BLaER1 treated with 17β-estradiol and CSF1 and Interleukin-3, amounts not matched to agents 10 nM and 100 nM (cell line): ENCODE measurements around the gene ZNF862.
A peak's percentile ranks its signal among the peaks of the same experiment; 100 is the strongest.

Source experiments
- H3K27ac ChIP-seq, 11 experiments: shearing (Covaris generic); formaldehyde crosslinking; 2 replicates each; pipeline ENCODE4 v1.8.1; 2022
- H3K27me3 ChIP-seq, 11 experiments: shearing (Covaris generic); formaldehyde crosslinking; 2 replicates each; pipeline ENCODE4 v1.8.1; 2022
- H3K36me3 ChIP-seq, 11 experiments: shearing (Covaris generic); formaldehyde crosslinking; 2 replicates each; pipeline ENCODE4 v1.8.1; 2022
- H3K4me1 ChIP-seq, 10 experiments: shearing (Covaris generic); formaldehyde crosslinking; 2 replicates each; pipeline ENCODE4 v1.8.1; 2022
- H3K4me2 ChIP-seq, 11 experiments: shearing (Covaris generic); formaldehyde crosslinking; 2 replicates each; pipeline ENCODE4 v1.8.1; 2022
- H3K4me3 ChIP-seq, 10 experiments: shearing (Covaris generic); formaldehyde crosslinking; 2 replicates each; pipeline ENCODE4 v1.8.1; 2022
- H3K9ac ChIP-seq, 11 experiments: shearing (Covaris generic); formaldehyde crosslinking; 2 replicates each; pipeline ENCODE4 v1.8.1; 2022
- H3K9me3 ChIP-seq, 11 experiments: shearing (Covaris generic); formaldehyde crosslinking; replicated peaks in 1 of 11; 2 replicates each; pipeline ENCODE4 v1.8.1; 2022
- H4K20me1 ChIP-seq, 11 experiments: shearing (Covaris generic); formaldehyde crosslinking; 2 replicates each; pipeline ENCODE4 v1.8.1; 2022
- Cebpa-rat ChIP-seq, 11 experiments: shearing (Covaris generic); IDR thresholded peaks; 2 replicates each; pipeline ENCODE4 v1.8.1; 2022

Gene ZNF862

DNA sequence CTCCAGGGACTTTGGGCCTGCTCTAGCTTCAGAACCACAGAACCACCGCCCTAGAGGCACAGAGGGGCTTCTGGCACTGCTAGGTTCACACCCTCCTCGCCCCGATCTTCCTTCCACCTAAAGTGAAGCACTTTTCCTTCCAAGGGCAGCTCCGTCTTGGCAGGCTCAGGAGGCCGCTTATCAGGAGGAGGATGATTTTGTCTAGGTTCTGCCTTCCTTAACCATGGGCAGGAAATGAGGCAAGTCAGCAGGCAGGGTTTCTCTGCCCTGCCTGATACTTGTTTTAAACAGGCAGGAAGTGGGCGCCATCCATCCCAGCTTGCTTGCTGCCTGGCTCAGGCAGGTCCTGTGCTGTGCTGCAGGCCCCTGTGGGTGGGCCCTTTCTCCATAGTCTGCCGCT is 27.3 kb downstream of the ZNF862 start:
- Histone ChIP-seq H4K20me1 (no peaks in the 10 kb centered on the region), H3K36me3 (peaks cover 4 to 35% (median 21%) of the 10 kb centered on the region in 11 experiments; a peak in 19 of 22 replicates), H3K27ac (peak overlapping the region in 10 of 11 experiments; percentile 39 to 88 (median 82); a peak in 19 of 22 replicates), H3K4me2 (peak overlapping the region; percentile 70 to 99 (median 97)), H3K9ac (peak overlapping the region in 9 of 11 experiments; percentile 62 to 76 (median 71); a peak in 18 of 22 replicates), H3K9me3 (no peaks in the 10 kb centered on the region; a peak in 1 of 22 replicates), H3K4me1 (peaks cover 46 to 89% (median 82%) of the 10 kb centered on the region in 10 experiments), H3K4me3 (peak overlapping the region in 4 of 10 experiments; percentile 7 to 28 (median 16); a peak in 5 of 20 replicates), H3K27me3 (peaks cover 0 to 6% (median 0%) of the 10 kb centered on the region in 11 experiments; a peak in 3 of 22 replicates)
- no peak for TF ChIP-seq Cebpa-rat (IDR thresholded peaks at IDR 0.05)

DNA sequence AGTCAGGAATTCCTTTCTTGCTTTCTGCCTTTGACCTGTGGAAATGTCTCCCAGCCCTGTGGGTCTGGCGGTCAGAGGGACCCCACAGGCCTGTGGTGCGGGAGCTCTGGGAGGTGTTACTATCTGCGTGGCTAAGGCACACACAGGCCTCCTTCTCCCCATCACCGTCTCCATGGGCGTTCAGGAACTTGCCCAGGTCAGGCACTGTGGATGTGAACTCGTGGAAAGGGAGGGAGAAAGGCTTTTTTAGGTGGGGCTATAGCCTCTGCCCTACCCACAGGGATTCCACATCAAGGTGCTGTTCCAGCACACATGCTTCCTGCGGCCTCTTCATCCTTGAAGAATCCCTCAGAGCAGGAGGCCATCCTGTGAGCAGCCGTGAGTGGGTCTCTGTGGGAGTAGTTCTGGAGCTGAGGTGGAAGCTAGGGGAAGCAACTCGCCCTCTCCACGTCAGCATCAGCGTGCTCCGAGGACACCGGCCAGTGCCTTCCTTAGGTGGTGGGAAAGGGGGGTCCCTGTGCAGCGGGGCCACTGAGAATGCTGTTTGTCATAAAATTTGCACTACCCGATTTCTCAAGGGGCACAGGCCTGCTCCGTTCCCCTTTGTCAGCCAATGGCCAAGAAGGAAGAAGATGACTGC is 28.1 kb downstream of the ZNF862 start:
- Histone ChIP-seq H3K4me2 (peak overlapping the region; percentile 70 to 99 (median 97)), H3K36me3 (peaks cover 0 to 26% (median 13%) of the 10 kb centered on the region in 11 experiments; a peak in 14 of 22 replicates), H3K27me3 (peaks cover 0 to 6% (median 0%) of the 10 kb centered on the region in 11 experiments; a peak in 3 of 22 replicates), H3K27ac (peak overlapping the region in 9 of 11 experiments; percentile 68 to 88 (median 83); a peak in 18 of 22 replicates), H4K20me1 (no peaks in the 10 kb centered on the region), H3K9me3 (no peaks in the 10 kb centered on the region; a peak in 1 of 22 replicates), H3K4me1 (peaks cover 49 to 97% (median 90%) of the 10 kb centered on the region in 10 experiments), H3K9ac (peak overlapping the region in 8 of 11 experiments; percentile 64 to 76 (median 72); a peak in 13 of 22 replicates), H3K4me3 (peak overlapping the region in 3 of 10 experiments; percentile 7 to 28 (median 22); a peak in 1 of 20 replicates)
- no peak for TF ChIP-seq Cebpa-rat (IDR thresholded peaks at IDR 0.05)

GRCh38 chr7:149866779-149867447 is 28.7 kb downstream of the ZNF862 start:
- no peak overlapping the region for H3K4me3 ChIP-seq
- H3K9ac ChIP-seq = peak overlapping the region in 6 of 11 experiments; percentile 66 to 76 (median 72); a peak in 7 of 22 replicates
- peak overlapping the region in 9 of 11 experiments; percentile 68 to 88 (median 83); a peak in 18 of 22 replicates for H3K27ac ChIP-seq
- peaks cover 0 to 20% (median 6%) of the 10 kb centered on the region in 11 experiments; a peak in 11 of 22 replicates for H3K36me3 ChIP-seq
- H4K20me1 ChIP-seq = no peaks in the 10 kb centered on the region
- no peaks in the 10 kb centered on the region for H3K9me3 ChIP-seq
- H3K4me2 ChIP-seq = peak overlapping the region; percentile 70 to 99 (median 97)
- peaks cover 0 to 6% (median 0%) of the 10 kb centered on the region in 11 experiments; a peak in 3 of 22 replicates for H3K27me3 ChIP-seq
- H3K4me1 ChIP-seq = peaks cover 55 to 99% (median 97%) of the 10 kb centered on the region in 10 experiments
- no peak for TF ChIP-seq Cebpa-rat (IDR thresholded peaks at IDR 0.05)

DNA sequence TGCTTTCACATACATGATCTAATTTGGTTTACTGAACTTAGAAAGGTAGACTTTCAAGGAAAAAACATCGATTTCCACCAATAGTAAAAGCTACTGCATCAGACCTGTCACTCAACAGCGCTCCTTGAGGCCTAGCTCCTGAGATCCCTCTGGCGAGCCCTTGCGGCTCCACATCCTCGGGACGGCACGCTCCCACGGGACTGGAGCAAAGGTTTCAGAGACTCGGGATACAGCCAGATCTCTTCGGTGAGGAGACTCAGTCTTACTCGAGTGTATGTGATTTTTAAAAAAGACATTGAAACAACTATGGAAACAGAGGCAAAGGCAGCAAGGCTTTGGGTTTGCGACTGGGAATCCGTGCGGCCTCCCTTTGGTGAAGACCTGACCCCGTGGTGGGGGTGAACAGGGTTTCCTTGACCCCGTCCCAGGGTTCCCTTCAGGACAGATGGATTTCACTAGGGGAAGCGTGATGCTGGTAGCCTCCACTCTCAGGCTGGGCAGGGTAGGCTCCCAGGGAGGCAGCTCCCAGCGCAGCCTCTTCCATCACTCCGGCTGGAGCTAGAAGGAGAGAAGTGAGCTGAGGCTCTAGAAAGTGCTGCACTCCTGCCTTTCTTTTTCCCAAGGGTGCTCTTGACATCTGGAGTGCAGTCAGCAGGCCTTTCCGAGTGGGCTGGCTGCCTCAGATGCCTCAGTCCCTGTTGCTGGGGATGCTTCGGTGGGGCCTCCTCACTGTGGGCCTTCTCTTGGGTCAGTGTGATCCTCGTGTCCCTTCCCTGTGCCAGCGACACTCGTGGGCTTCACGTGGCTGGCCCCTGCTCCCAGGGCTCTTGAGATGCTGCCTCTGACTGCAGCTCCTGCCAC is 29.8 kb downstream of the ZNF862 start:
- H3K9me3 ChIP-seq = no peaks in the 10 kb centered on the region
- H3K9ac ChIP-seq = peak overlapping the region in 4 of 11 experiments; percentile 8 to 20 (median 14); a peak in 4 of 22 replicates
- H3K27ac ChIP-seq = peak overlapping the region in 2 of 11 experiments; percentile 22 to 43; a peak in 2 of 22 replicates
- H3K27me3 ChIP-seq = peaks cover 0 to 11% (median 1%) of the 10 kb centered on the region in 11 experiments; a peak in 8 of 22 replicates
- H3K4me1 ChIP-seq = peaks cover 65 to 100% (median 100%) of the 10 kb centered on the region in 10 experiments
- H3K36me3 ChIP-seq = peaks cover 0 to 9% (median 0%) of the 10 kb centered on the region in 11 experiments; a peak in 1 of 22 replicates
- H3K4me2 ChIP-seq = peak overlapping the region in 9 of 11 experiments; percentile 93 to 99 (median 97); a peak in 18 of 22 replicates
- TF ChIP-seq Cebpa-rat (IDR thresholded peaks at IDR 0.05) = no peak
- no peak overlapping the region for H3K4me3 ChIP-seq
- H4K20me1 ChIP-seq = no peaks in the 10 kb centered on the region

- peaks cover 67 to 98% (median 96%) of the 10 kb centered on the region in 10 experiments for H3K4me1 ChIP-seq
- H3K9me3 ChIP-seq = no peaks in the 10 kb centered on the region
- H3K4me2 ChIP-seq = peak overlapping the region in 9 of 11 experiments; percentile 93 to 99 (median 97); a peak in 19 of 22 replicates
Measured at GRCh38 chr7:149868623-149869290, 30.6 kb downstream of the ZNF862 start.

GRCh38 chr7:149869291-149869650 is 31.1 kb downstream of the ZNF862 start:
- H3K4me1 ChIP-seq = peaks cover 64 to 97% (median 95%) of the 10 kb centered on the region in 10 experiments
- peaks cover 0 to 16% (median 6%) of the 10 kb centered on the region in 11 experiments; a peak in 9 of 22 replicates for H3K27me3 ChIP-seq
- no peak overlapping the region for H3K27ac ChIP-seq
- peak overlapping the region; percentile 63 to 99 (median 97); a peak in 21 of 22 replicates for H3K4me2 ChIP-seq
- H3K9ac ChIP-seq = peak overlapping the region in 2 of 11 experiments; percentile 3 to 10; a peak in 2 of 22 replicates
- peaks cover 0 to 5% (median 0%) of the 10 kb centered on the region in 11 experiments; a peak in 1 of 22 replicates for H3K36me3 ChIP-seq
- H4K20me1 ChIP-seq = no peaks in the 10 kb centered on the region
- no peaks in the 10 kb centered on the region for H3K9me3 ChIP-seq
- H3K4me3 ChIP-seq = no peak overlapping the region
- TF ChIP-seq Cebpa-rat (IDR thresholded peaks at IDR 0.05) = no peak

More at GRCh38 chr7:149868623-149869290, 30.6 kb downstream of the ZNF862 start:
- peaks cover 0 to 7% (median 0%) of the 10 kb centered on the region in 11 experiments; a peak in 1 of 22 replicates for H3K36me3 ChIP-seq
- peak overlapping the region in 2 of 11 experiments; percentile 22 to 43; a peak in 2 of 22 replicates for H3K27ac ChIP-seq
- H3K27me3 ChIP-seq = peaks cover 0 to 16% (median 6%) of the 10 kb centered on the region in 11 experiments; a peak in 9 of 22 replicates
- no peaks in the 10 kb centered on the region for H4K20me1 ChIP-seq
- no peak for TF ChIP-seq Cebpa-rat (IDR thresholded peaks at IDR 0.05)
- peak overlapping the region in 4 of 11 experiments; percentile 8 to 20 (median 14); a peak in 4 of 22 replicates for H3K9ac ChIP-seq
- no peak overlapping the region for H3K4me3 ChIP-seq

- Histone ChIP-seq H3K4me2 (peak overlapping the region; percentile 63 to 99 (median 97)), H3K27ac (no peak overlapping the region), H4K20me1 (no peaks in the 10 kb centered on the region), H3K4me1 (peaks cover 62 to 97% (median 94%) of the 10 kb centered on the region in 10 experiments), H3K36me3 (no peaks in the 10 kb centered on the region), H3K4me3 (no peak overlapping the region), H3K9me3 (no peaks in the 10 kb centered on the region), H3K9ac (peak overlapping the region in 2 of 11 experiments; percentile 3 to 9; a peak in 3 of 22 replicates), H3K27me3 (peaks cover 0 to 16% (median 6%) of the 10 kb centered on the region in 11 experiments; a peak in 9 of 22 replicates)
- no peak for TF ChIP-seq Cebpa-rat (IDR thresholded peaks at IDR 0.05)
Measured at GRCh38 chr7:149869867-149870266, 31.7 kb downstream of the ZNF862 start.
